Stomach (tissue), 4 donors: ENCODE data around the gene SIGLEC14.

Experiments used
- EP300 ChIP-seq: sonication (generic); formaldehyde crosslinking; IDR thresholded peaks from one replicate; pipeline ENCODE4 v1.6.1; 2017; ENCODE audit warnings: antibody characterized with exemption
- POLR2A ChIP-seq, 4 donors: fragments of 450-650 bp; IDR thresholded peaks; one replicate each; pipeline ENCODE4 v1.6.1; 2016; ENCODE audit warnings: antibody characterized with exemption in 4 of 4, control low read depth in 2 of 4, mild to moderate bottlenecking in 1 of 4, moderate library complexity in 1 of 4
- POLR2AphosphoS5 ChIP-seq, 3 donors: sonication (generic); formaldehyde crosslinking; IDR thresholded peaks; one replicate each; pipeline ENCODE4 v1.6.1; 2016; ENCODE audit warnings: antibody characterized with exemption in 3 of 3
- TF ChIP-seq, protein P1 (sequence below), 7 experiments: fragments of 450-650 bp in 4 of 7; fragments of 200-600 bp in 3 of 7; sonication (generic) in 3 of 7; IDR thresholded peaks; one replicate each; pipeline ENCODE4 v1.5.1; 2016 to 2019; ENCODE audit warnings: antibody characterized with exemption in 7 of 7, control low read depth in 2 of 7, mild to moderate bottlenecking in 1 of 7

DNA sequence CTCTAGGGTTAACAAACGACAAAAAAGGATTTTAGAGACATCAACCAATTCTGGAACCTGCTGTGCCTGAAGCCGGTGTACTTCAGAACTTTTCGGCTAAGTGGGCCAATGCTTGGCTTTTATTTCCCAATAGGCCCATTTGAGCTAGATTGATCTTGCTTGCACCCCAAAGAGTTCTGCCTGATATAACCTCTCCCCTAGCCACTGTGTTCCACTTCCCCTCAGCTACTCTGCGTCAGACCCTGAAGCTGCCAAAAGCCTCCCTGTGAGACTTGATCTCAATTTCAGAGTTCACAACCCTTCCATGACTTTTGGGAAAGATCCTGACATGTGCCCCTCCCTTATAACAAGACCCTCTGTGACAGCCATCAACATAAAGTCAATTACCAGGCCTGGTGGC, 5.6 kb upstream of the SIGLEC14 start:
- TF ChIP-seq, protein P1, sequence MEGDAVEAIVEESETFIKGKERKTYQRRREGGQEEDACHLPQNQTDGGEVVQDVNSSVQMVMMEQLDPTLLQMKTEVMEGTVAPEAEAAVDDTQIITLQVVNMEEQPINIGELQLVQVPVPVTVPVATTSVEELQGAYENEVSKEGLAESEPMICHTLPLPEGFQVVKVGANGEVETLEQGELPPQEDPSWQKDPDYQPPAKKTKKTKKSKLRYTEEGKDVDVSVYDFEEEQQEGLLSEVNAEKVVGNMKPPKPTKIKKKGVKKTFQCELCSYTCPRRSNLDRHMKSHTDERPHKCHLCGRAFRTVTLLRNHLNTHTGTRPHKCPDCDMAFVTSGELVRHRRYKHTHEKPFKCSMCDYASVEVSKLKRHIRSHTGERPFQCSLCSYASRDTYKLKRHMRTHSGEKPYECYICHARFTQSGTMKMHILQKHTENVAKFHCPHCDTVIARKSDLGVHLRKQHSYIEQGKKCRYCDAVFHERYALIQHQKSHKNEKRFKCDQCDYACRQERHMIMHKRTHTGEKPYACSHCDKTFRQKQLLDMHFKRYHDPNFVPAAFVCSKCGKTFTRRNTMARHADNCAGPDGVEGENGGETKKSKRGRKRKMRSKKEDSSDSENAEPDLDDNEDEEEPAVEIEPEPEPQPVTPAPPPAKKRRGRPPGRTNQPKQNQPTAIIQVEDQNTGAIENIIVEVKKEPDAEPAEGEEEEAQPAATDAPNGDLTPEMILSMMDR (IDR thresholded peaks at IDR 0.05): no peak
- TF ChIP-seq POLR2A (IDR thresholded peaks at IDR 0.05): no peak
- TF ChIP-seq POLR2AphosphoS5 (IDR thresholded peaks at IDR 0.05): no peak
- TF ChIP-seq EP300: no peak
